OCI-LY7 (cell line): Measurements from ENCODE around the gene RASSF9. TPM values are rescaled to one million over a fixed set of nuclear protein-coding genes. Genes with fewer than 3 reads are reported as not detected.

Source experiments
- BruUV-seq: library from RNA; stranded (reverse); fragments of 400-500 nt; replicated peaks from 2 replicates; lab custom pipeline; 2021; lab: Mats Ljungman, UMichigan
- CTCF ChIA-PET: fragments of 300-600 bp; sonication (Branson Sonifier 250); formaldehyde crosslinking; loops from one replicate; lab custom pipeline; 2022; ENCODE audit warnings: antibody characterized with exemption; ENCODE audit not compliant: unreplicated experiment; lab: Charles Lee
- POLR2A ChIA-PET: fragments of 300-600 bp; sonication (Branson Sonifier 250); formaldehyde crosslinking; loops from one replicate; lab custom pipeline; 2022; ENCODE audit warnings: antibody characterized with exemption; lab: Charles Lee
- DNase-seq: peaks from one replicate; pipeline ENCODE4 v3.0.0-alpha.2; 2015; ENCODE audit warnings: low spot score
- H2AFZ ChIP-seq: fragments of 200-600 bp; sonication (generic), shearing (Covaris generic); 2 replicates; pipeline ENCODE4 v1.6.1; 2014; ENCODE audit warnings: mild to moderate bottlenecking, antibody characterized with exemption, low read length, moderate library complexity
- H3K27ac ChIP-seq: fragments of 200-600 bp; sonication (generic); 2 replicates; pipeline ENCODE4 v1.5.1; 2014; ENCODE audit warnings: mixed run types, low read depth, mild to moderate bottlenecking, moderate library complexity, low read length, inconsistent platforms; ENCODE audit not compliant: poor library complexity, severe bottlenecking
- H3K36me3 ChIP-seq: fragments of 200-600 bp; sonication (generic); 2 replicates; pipeline ENCODE4 v1.6.1; 2014; ENCODE audit warnings: mild to moderate bottlenecking, antibody characterized with exemption, low read length, moderate library complexity, mixed read lengths; ENCODE audit not compliant: insufficient read depth
- H3K4me1 ChIP-seq: fragments of 200-600 bp; sonication (generic); 2 replicates; pipeline ENCODE4 v1.5.1; 2014; ENCODE audit warnings: mild to moderate bottlenecking, low read length; ENCODE audit not compliant: insufficient read depth, poor library complexity, severe bottlenecking
- H3K4me2 ChIP-seq: fragments of 200-600 bp; sonication (generic); 2 replicates; pipeline ENCODE4 v1.6.1; 2014; ENCODE audit warnings: mild to moderate bottlenecking, low read length
- H3K4me3 ChIP-seq: fragments of 200-600 bp; sonication (generic); 2 replicates; pipeline ENCODE4 v1.5.1; 2014; ENCODE audit warnings: mild to moderate bottlenecking, low read depth, low read length; ENCODE audit not compliant: poor library complexity, severe bottlenecking
- H3K79me2 ChIP-seq: fragments of 200-600 bp; sonication (generic); 2 replicates; pipeline ENCODE4 v1.6.1; 2016; ENCODE audit warnings: low read depth, mild to moderate bottlenecking, low read length, moderate library complexity, mixed read lengths; ENCODE audit not compliant: insufficient read depth
- H3K9me2 ChIP-seq: fragments of 200-600 bp; sonication (generic); 2 replicates; pipeline ENCODE4 v1.6.1; 2016; ENCODE audit warnings: mild to moderate bottlenecking, low read length, mixed read lengths; ENCODE audit not compliant: insufficient read depth
- H3K9me3 ChIP-seq: fragments of 200-600 bp; sonication (generic); 2 replicates; pipeline ENCODE4 v1.6.1; 2014; ENCODE audit warnings: mild to moderate bottlenecking, mixed run types, low read length, mixed read lengths
- H4K20me1 ChIP-seq: fragments of 200-600 bp; sonication (generic); 2 replicates; pipeline ENCODE4 v1.6.1; 2014; ENCODE audit warnings: mild to moderate bottlenecking, antibody characterized with exemption, low read length, moderate library complexity, mixed read lengths; ENCODE audit not compliant: insufficient read depth
- CTCF ChIP-seq: fragments of 200-600 bp; sonication (generic); conservative IDR thresholded peaks from 2 replicates; pipeline ENCODE4 v1.5.1; 2014; ENCODE audit warnings: mild to moderate bottlenecking, antibody characterized with exemption, low read length, moderate library complexity, mixed read lengths
- EZH2phosphoT487 ChIP-seq: fragments of 200-600 bp; sonication (generic); IDR thresholded peaks from 2 replicates; pipeline ENCODE4 v1.6.1; 2018; ENCODE audit warnings: low read depth, borderline replicate concordance, mild to moderate bottlenecking, mixed run types, antibody characterized with exemption, low read length, moderate library complexity, mixed read lengths
- intact Hi-C: fragments of 100-400 bp; cut with micrococcal nuclease; formaldehyde crosslinking; loops from one replicate; pipeline ENCODE4 v1.10.0; 2022; ENCODE audit not compliant: unreplicated experiment
- total RNA-seq, 2 experiments: library from RNA; depleted of rRNA in 1 of 2; stranded (reverse); fragments of >200 nt in 1 of 2; shearing (Covaris generic) in 1 of 2; gene quantifications; 2 replicates each; pipeline ENCODE4 v1.2.3, GENCODE V29; 2014 to 2022

The RASSF9 gene
- total RNA-seq, 2 experiments from 2014 or later = not detected

GRCh38 chr12:85825746-85826145 is 10.5 kb downstream of the RASSF9 start:
- Histone ChIP-seq H3K4me1 (no peaks in the 10 kb centered on the region), H3K79me2 (no peaks in the 10 kb centered on the region), H3K4me2 (no peak overlapping the region), H3K27ac (no peak overlapping the region), H3K9me2 (no peaks in the 10 kb centered on the region), H3K9me3 (no peaks in the 10 kb centered on the region), H2AFZ (no peak overlapping the region), H3K4me3 (no peak overlapping the region), H3K36me3 (no peaks in the 10 kb centered on the region), H4K20me1 (no peaks in the 10 kb centered on the region)
- CTCF ChIA-PET = no interaction called here
- no peak for TF ChIP-seq EZH2phosphoT487
- no peak for TF ChIP-seq CTCF
- intact Hi-C loops = no loop called here
- POLR2A ChIA-PET = no interaction called here
- DNase-seq = no peak
- no TSS peak for BruUV-seq

- BruUV-seq = no TSS peak
- H3K4me2 ChIP-seq = no peak overlapping the region
- TF ChIP-seq EZH2phosphoT487 (no peak), CTCF (no peak)
Measured at GRCh38 chr12:85823436-85824180, 12.6 kb downstream of the RASSF9 start.

GRCh38 chr12:85821759-85822158 is 14.4 kb downstream of the RASSF9 start:
- intact Hi-C loops = no loop called here
- Histone ChIP-seq H3K36me3 (no peaks in the 10 kb centered on the region), H3K79me2 (no peaks in the 10 kb centered on the region), H4K20me1 (no peaks in the 10 kb centered on the region), H3K4me3 (no peak overlapping the region), H3K9me3 (no peaks in the 10 kb centered on the region), H3K4me1 (no peaks in the 10 kb centered on the region), H2AFZ (no peak overlapping the region), H3K27ac (no peak overlapping the region), H3K4me2 (no peak overlapping the region), H3K9me2 (no peaks in the 10 kb centered on the region)
- no TSS peak for BruUV-seq
- no peak for DNase-seq
- no peak for TF ChIP-seq CTCF
- no peak for TF ChIP-seq EZH2phosphoT487
- ChIA-PET CTCF (no interaction called here), POLR2A (no interaction called here)

More at GRCh38 chr12:85823436-85824180, 12.6 kb downstream of the RASSF9 start:
- Histone ChIP-seq H3K9me3 (no peaks in the 10 kb centered on the region), H2AFZ (no peak overlapping the region), H3K4me1 (no peaks in the 10 kb centered on the region), H3K79me2 (no peaks in the 10 kb centered on the region), H3K9me2 (no peaks in the 10 kb centered on the region), H4K20me1 (no peaks in the 10 kb centered on the region), H3K36me3 (no peaks in the 10 kb centered on the region), H3K4me3 (no peak overlapping the region), H3K27ac (no peak overlapping the region)
- ChIA-PET CTCF (no interaction called here), POLR2A (no interaction called here)
- DNase-seq = no peak
- intact Hi-C loops = no loop called here
